ENCODE measurements around the gene POTEH.
"Not testable (repeated sequence)": the region's sequence is repeated elsewhere in the genome, so short reads cannot be mapped to it uniquely, and the experiment has no call there.

GRCh38 chr22:15653241-15653640, 36.6 kb upstream of the POTEH start:
- not testable (repeated sequence) for TF ChIP-seq CTCF (IDR thresholded peaks at IDR 0.05; ENCODE audit: extremely low read depth in 1 of 2, insufficient read depth in 1 of 2, low read depth in 1 of 2, low read length in 2 of 2)
- TF ChIP-seq, protein P1, sequence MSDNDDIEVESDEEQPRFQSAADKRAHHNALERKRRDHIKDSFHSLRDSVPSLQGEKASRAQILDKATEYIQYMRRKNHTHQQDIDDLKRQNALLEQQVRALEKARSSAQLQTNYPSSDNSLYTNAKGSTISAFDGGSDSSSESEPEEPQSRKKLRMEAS (IDR thresholded peaks at IDR 0.05; ENCODE audit: insufficient read depth, insufficient read length): not testable (repeated sequence)

Measured in endothelial cell of umbilical vein (primary cell).